Kidney (tissue), 14 donors: ENCODE measurements around the gene LHX5. TPM values are rescaled to one million over a fixed set of nuclear protein-coding genes. Genes with fewer than 3 reads are reported as not detected.

ENCODE experiments used
- DNase-seq, 5 donors: peaks; one replicate each; pipeline ENCODE4 v3.0.0-alpha.2; 2013 to 2020
- FAIRE-seq: peaks from 2 replicates; lab custom pipeline; 2012; peaks lifted over from hg19 to GRCh38; lab: Jason Lieb, UNC
- H3K27ac ChIP-seq, 2 donors: one replicate each; pipeline ENCODE4 v1.7.0; 2013; ENCODE audit warnings: low read depth in 2 of 2, low read length in 2 of 2, inconsistent platforms in 1 of 2
- H3K27me3 ChIP-seq: one replicate; pipeline ENCODE4 v1.7.1; 2013; ENCODE audit warnings: low read length, inconsistent platforms; ENCODE audit not compliant: control insufficient read depth, insufficient read depth
- H3K36me3 ChIP-seq, 3 donors: one replicate each; pipeline versions ENCODE4 v1.7.0 to v1.7.1; 2013; ENCODE audit warnings: low read length in 3 of 3, control low read depth in 1 of 3, inconsistent platforms in 1 of 3; ENCODE audit not compliant: insufficient read depth in 3 of 3, control insufficient read depth in 2 of 3
- H3K4me1 ChIP-seq, 3 donors: one replicate each; pipeline versions ENCODE4 v1.7.0 to v1.7.1; 2013; ENCODE audit warnings: low read length in 3 of 3, inconsistent platforms in 1 of 3, low read depth in 1 of 3; ENCODE audit not compliant: control insufficient read depth in 2 of 3, insufficient read depth in 2 of 3
- H3K4me3 ChIP-seq, 3 donors: one replicate each; pipeline versions ENCODE4 v1.7.0 to v1.8.1; 2013; ENCODE audit warnings: low read length in 3 of 3, control low read depth in 1 of 3, inconsistent platforms in 1 of 3
- H3K9ac ChIP-seq, 3 donors: one replicate each; pipeline versions ENCODE4 v1.7.0 to v1.7.1; 2013; ENCODE audit warnings: low read length in 3 of 3, control low read depth in 1 of 3, inconsistent platforms in 1 of 3
- H3K9me3 ChIP-seq, 3 donors: one replicate each; pipeline versions ENCODE4 v1.7.0 to v1.7.1; 2013; ENCODE audit warnings: low read length in 3 of 3, control low read depth in 1 of 3, inconsistent platforms in 1 of 3; ENCODE audit not compliant: control insufficient read depth in 2 of 3, insufficient read depth in 1 of 3
- intact Hi-C: fragments of 100-400 bp; cut with DNase I; formaldehyde crosslinking; loops from one replicate; pipeline ENCODE4 v1.11.1; 2022
- polyA plus RNA-seq: library from polyadenylated mRNA; stranded (reverse); fragments of 350-450 nt; fragmentation: Illumina TruSeq; extraction: RNeasy Lipid Tissue Mini Kit (QIAGEN cat#74804); gene quantifications from one replicate; pipeline ENCODE4 v1.2.3, GENCODE V29; 2014; ENCODE audit warnings: low read depth, low replicate concordance; ENCODE audit not compliant: insufficient read depth
- total RNA-seq: library from RNA; stranded (reverse); fragmentation: NEBNext Ultra II Directional; extraction: Animal tissue kit (Norgen Biotek cat#: 25700); gene quantifications from one replicate; pipeline ENCODE4 v1.2.1, GENCODE V29; 2021
- TF ChIP-seq, protein P1 (sequence below): IDR thresholded peaks from 3 replicates; pipeline ENCODE4 v1.5.1; 2012; ENCODE audit warnings: mild to moderate bottlenecking, moderate library complexity, borderline replicate concordance; ENCODE audit not compliant: insufficient read depth; ENCODE audit errors: extremely low read depth
- donor health status: control.
- donor health status: control.
- donor health status: control.
- donor health status: control.
- donor health status: control.
- donor health status: DM: yes; HTN: yes; CAD: no.
- donor health status: Normal renal cell carcinoma (clear cell type).

Gene LHX5
- total and polyA plus RNA-seq, 2 donors from 2014 or later: not detected

DNA sequence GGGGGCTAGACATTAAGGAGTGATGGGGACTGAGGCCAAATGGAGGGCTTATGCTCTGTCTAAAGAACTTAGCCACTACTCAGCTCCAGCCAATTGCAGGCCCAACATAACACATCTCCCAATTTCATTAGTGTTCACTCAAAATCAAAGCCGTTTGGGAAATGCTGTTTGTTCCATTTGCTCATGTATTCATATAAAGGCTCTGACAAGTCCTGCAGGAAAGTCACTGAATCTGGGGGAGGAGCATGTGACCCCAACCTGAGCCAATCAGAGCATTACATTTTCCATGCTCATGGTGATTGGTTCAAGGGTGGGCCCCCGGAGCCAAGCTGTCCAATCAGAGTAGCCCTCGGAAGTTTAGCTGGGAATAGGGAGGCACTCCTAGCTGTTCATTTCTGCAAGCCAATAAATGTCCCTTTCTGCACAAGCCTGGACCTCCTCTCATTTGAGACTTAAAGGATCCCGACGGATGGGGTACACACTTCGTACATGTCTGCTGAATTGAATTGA, 28.6 kb downstream of the LHX5 start:
- no peaks in the 10 kb centered on the region for H3K9me3 ChIP-seq
- no peak overlapping the region for H3K9ac ChIP-seq
- TF ChIP-seq, protein P1, sequence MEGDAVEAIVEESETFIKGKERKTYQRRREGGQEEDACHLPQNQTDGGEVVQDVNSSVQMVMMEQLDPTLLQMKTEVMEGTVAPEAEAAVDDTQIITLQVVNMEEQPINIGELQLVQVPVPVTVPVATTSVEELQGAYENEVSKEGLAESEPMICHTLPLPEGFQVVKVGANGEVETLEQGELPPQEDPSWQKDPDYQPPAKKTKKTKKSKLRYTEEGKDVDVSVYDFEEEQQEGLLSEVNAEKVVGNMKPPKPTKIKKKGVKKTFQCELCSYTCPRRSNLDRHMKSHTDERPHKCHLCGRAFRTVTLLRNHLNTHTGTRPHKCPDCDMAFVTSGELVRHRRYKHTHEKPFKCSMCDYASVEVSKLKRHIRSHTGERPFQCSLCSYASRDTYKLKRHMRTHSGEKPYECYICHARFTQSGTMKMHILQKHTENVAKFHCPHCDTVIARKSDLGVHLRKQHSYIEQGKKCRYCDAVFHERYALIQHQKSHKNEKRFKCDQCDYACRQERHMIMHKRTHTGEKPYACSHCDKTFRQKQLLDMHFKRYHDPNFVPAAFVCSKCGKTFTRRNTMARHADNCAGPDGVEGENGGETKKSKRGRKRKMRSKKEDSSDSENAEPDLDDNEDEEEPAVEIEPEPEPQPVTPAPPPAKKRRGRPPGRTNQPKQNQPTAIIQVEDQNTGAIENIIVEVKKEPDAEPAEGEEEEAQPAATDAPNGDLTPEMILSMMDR: no peak
- no peaks in the 10 kb centered on the region for H3K36me3 ChIP-seq
- FAIRE-seq (no peak), DNase-seq (peak in 1 of 5 donors; percentile 7)
- no peaks in the 10 kb centered on the region for H3K27me3 ChIP-seq
- H3K4me1 ChIP-seq: no peaks in the 10 kb centered on the region
- no peak overlapping the region for H3K27ac ChIP-seq
- intact Hi-C loops: no loop called here
- no peak overlapping the region for H3K4me3 ChIP-seq

DNA sequence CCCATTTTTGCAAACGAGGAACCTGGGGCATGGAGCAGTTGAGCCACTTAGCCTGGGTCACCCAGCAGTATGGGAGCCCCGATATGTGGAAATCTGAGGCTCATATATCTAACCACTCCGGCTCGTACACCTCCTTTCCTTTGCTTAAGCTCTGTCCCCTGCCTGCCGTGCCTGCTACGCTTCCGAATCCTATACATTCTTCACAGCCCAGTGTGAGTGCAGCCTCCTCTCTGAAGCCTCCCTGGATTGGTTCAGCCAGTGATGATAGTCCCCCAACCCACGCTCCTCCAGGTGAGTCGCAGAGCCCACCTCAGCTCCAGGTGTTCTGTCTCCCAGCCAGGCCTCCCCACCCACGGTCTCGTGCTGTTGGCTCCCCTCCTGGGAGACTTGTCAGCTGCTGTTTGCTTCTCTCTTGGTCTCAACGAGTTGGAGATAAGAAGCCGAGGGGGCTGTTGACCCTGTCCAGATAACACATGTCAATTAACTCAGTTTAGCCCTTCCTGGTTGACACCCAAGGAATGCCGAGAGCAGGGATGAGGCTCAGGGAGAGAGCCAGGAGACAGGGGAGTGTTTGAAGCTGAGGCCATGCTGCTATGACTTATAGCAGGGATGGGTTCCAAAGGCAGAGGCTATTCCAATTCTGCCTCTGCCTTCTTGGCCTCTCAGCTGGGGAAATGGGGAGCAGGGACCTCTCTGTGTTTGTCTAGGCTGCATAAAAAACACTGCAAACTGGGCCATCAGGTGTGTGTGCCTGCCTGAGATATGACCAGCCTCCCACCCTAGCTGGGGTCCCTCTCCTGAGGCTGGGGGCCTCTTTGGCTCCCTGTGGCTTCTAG, 30.5 kb downstream of the LHX5 start:
- Histone ChIP-seq H3K27ac (no peak overlapping the region), H3K36me3 (peaks cover 0 to 2% (median 0%) of the 10 kb centered on the region in 3 donors), H3K9ac (no peak overlapping the region), H3K27me3 (no peaks in the 10 kb centered on the region), H3K9me3 (no peaks in the 10 kb centered on the region), H3K4me3 (no peak overlapping the region), H3K4me1 (no peaks in the 10 kb centered on the region)
- intact Hi-C loops: no loop called here
- DNase-seq (no peak), FAIRE-seq (no peak)
- TF ChIP-seq, protein P1: no peak

DNA sequence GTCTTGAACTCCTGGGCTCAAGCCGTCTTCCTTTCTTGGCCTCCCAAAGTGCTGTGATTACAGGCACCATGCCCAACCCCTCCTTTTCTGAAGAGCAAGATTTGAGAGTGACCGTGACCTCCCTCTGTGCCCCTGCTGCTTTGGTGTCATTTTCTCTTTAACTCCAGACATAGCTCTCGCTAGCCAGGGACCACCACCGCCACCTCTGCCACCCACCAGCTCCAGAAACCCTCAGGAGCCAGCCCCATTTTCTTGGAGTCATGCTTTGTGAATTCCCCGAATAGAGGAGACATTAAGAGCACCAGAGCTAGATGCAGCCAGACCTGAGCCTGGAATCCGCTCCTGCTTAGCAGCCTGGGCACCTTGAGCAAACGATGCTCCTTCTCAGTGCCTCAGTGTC, 31.3 kb downstream of the LHX5 start:
- Histone ChIP-seq H3K4me3 (no peak overlapping the region), H3K36me3 (peaks cover 0 to 2% (median 0%) of the 10 kb centered on the region in 3 donors), H3K27me3 (no peaks in the 10 kb centered on the region), H3K9me3 (no peaks in the 10 kb centered on the region), H3K4me1 (no peaks in the 10 kb centered on the region), H3K27ac (no peak overlapping the region), H3K9ac (no peak overlapping the region)
- TF ChIP-seq, protein P1: no peak
- intact Hi-C loops: no loop called here
- DNase-seq (no peak), FAIRE-seq (no peak)
